Stimulated activated CD4-positive, alpha-beta T cell treated with anti-CD3 and anti-CD28 coated beads, TNF-alpha, amount 100 ng/mL, for 24 hours (primary cell): Measurements from ENCODE around the gene ADAM12.
"Not testable (repeated sequence)": the region's sequence is repeated elsewhere in the genome, so short reads cannot be mapped to it uniquely, and the experiment has no call there.

Experiments used
- DNase-seq, 3 experiments: peaks; one replicate each; pipeline ENCODE4 v3.0.0-alpha.2; 2020; ENCODE audit warnings: low read depth in 3 of 3

Gene ADAM12

GRCh38 chr10:125983656-125984055, 404.6 kb downstream of the ADAM12 start:
- no peak for DNase-seq

- DNase-seq, result no peak
Observed at GRCh38 chr10:125983161-125983560, 405.1 kb downstream of the ADAM12 start.

DNA sequence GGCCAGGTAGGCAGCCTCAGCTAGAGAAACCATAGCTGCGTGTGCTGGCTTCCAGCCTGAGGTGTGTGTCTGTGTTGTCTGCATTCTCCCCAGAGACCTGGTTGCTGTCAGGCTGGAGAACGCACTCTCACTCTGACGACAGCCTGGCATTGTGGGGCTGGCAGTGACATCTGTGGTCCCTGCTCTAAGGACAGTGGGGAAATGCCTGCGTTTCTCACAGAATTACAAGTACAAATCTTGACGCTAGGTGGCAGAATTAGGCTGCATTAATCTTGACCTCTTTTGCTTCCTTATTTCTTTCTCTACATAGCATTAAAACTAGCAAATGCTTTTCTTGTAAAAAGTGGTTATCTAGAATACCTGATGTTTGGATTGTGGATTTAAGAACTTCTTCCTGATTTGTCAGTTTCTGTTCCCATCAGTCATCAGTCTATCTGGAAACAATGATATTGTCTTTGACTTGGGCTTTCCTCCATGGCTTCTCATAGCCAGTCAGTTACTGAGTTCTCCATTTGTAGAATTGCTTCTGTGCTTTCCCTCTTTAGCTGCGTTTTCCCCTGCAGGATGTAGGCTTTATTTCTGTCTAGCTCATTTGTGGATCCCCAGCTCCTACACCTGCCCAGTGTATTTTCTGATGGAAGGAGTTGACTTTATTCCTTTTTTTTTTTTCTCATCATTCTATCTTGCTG, 405.9 kb downstream of the ADAM12 start:
- peak in 1 of 3 experiments; percentile 6 for DNase-seq

GRCh38 chr10:125980521-125981035, 407.7 kb downstream of the ADAM12 start:
- no peak for DNase-seq

- DNase-seq, result no peak
Observed at GRCh38 chr10:125979976-125980375, 408.3 kb downstream of the ADAM12 start.

DNA sequence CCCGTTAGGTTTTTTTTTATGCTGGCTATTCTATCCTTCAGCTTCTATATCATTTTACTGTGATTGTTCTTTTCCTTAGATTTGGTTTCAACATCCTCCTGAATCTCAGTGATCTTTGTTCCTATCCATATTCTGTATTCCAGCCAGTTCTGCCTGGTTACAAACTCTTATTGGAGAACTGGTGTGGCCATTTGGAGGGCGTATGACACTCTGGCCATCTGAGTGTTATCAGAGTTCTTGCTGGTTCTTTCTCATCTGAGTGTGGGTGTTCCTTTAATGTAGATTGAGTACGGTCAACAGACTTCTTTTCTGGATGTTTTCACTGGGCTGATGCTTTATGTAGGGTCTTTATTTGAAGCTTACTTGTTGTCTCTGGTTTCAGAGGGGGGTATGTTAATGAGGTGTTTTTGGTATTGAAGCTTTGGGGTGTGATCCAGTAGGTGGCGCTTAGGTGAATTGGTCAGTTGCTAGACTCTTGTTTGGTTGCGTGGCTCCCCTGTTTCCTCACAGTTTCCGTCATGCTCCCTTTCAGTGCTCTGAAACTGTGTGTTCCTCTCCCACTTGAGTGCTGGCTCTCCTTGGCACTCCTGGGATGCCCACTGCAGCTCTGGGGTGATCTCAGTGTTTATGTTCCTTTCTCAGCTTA, 411.2 kb downstream of the ADAM12 start:
- DNase-seq, result no peak

DNA sequence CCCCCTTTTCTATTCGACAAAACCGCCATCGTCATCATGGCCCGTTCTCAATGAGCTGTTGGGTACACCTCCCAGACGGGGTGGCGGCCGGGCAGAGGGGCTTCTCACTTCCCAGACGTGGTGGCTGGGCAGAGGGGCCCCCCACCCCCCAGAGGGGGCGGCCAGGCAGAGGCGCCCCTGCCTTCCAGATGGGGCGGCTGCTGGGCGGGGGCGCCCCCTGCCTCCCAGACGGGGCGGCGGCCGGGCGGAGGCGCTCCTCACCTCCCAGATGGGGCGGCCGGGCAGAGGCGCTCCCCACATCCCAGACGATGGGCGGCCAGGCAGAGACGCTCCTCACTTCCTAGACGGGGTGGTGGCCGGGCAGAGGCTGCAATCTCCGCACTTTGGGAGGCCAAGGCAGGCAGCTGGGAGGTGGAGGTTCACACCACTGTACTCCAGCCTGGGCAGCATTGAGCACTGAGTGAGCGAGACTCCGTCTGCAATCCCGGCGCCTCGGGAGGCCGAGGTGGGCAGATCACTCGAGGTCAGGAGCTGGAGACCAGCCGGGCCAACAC, 418.1 kb downstream of the ADAM12 start:
- DNase-seq, result not testable (repeated sequence)

GRCh38 chr10:125967533-125967932, 420.7 kb downstream of the ADAM12 start:
- DNase-seq, result no peak

DNA sequence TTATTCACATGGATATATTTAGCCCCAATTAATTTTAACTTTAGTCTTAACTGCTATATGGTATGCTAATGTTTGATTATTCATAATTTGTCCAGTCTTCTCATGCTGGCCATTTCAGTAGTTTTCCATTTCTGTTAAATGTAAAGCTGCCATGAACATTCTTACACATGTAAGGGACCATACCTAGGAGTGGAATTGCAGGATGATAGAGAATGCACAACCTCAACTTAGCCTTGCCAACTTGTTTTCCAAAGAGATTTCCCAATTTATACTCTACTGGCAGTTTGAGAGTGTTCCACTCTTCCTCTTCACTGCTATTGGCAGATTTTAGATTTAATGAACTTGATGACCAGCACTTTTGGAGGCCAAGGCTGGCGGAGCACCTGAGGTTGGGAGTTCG, 423.7 kb downstream of the ADAM12 start:
- no peak for DNase-seq
